A204.1 (cell line): Measurements from ENCODE around the gene SEPSECS.
A peak's percentile ranks its signal among the peaks of the same experiment; 100 is the strongest.

ENCODE experiments used
- FAIRE-seq: peaks from 2 replicates; lab custom pipeline; 2012; peaks lifted over from hg19 to GRCh38; lab: Jason Lieb, UNC

The SEPSECS gene

GRCh38 chr4:25159837-25160713 lies at the start of gene SEPSECS:
TSS of gene SEPSECS (minus strand) at chr4:25160449. CDS start at chr4:25160369, 80 bp downstream.
- FAIRE-seq = peak; percentile 98

- no peak for FAIRE-seq
Observed at GRCh38 chr4:25209702-25210101, 49.5 kb upstream of the SEPSECS start.

GRCh38 chr4:25207997-25208396 lies 47.7 kb upstream of the SEPSECS start:
- FAIRE-seq = no peak

GRCh38 chr4:25198713-25199112 lies 38.5 kb upstream of the SEPSECS start:
- no peak for FAIRE-seq

- no peak for FAIRE-seq
Observed at GRCh38 chr4:25190407-25190806, 30.2 kb upstream of the SEPSECS start.

- no peak for FAIRE-seq
Observed at GRCh38 chr4:25184056-25184455, 23.8 kb upstream of the SEPSECS start.

GRCh38 chr4:25182937-25183336 lies 22.7 kb upstream of the SEPSECS start:
- no peak for FAIRE-seq

GRCh38 chr4:25180524-25181131 lies 20.4 kb upstream of the SEPSECS start:
- peak; percentile 32 for FAIRE-seq

GRCh38 chr4:25178838-25179261 lies 18.6 kb upstream of the SEPSECS start:
- no peak for FAIRE-seq

- FAIRE-seq = no peak
Observed at GRCh38 chr4:25177147-25177546, 16.9 kb upstream of the SEPSECS start.

GRCh38 chr4:25174674-25175073 lies 14.4 kb upstream of the SEPSECS start:
- no peak for FAIRE-seq

- no peak for FAIRE-seq
Observed at GRCh38 chr4:25172961-25173915, 13.0 kb upstream of the SEPSECS start.

GRCh38 chr4:25171201-25171865 lies 11.1 kb upstream of the SEPSECS start:
- FAIRE-seq = no peak

GRCh38 chr4:25169446-25169845 lies 9.2 kb upstream of the SEPSECS start:
- no peak for FAIRE-seq

GRCh38 chr4:25165916-25166315 lies 5.7 kb upstream of the SEPSECS start:
- no peak for FAIRE-seq

GRCh38 chr4:25163196-25163595 lies 2.9 kb upstream of the SEPSECS start:
- FAIRE-seq = no peak

GRCh38 chr4:25162566-25162965 lies 2.3 kb upstream of the SEPSECS start:
- FAIRE-seq = no peak

- no peak for FAIRE-seq
Observed at GRCh38 chr4:25161593-25161950, 1.3 kb upstream of the SEPSECS start.

GRCh38 chr4:25160714-25161592 lies 704 bp upstream of the SEPSECS start:
- FAIRE-seq = no peak

GRCh38 chr4:25158817-25159216 lies 1.4 kb downstream of the SEPSECS start:
- FAIRE-seq = no peak

GRCh38 chr4:25157081-25157480 lies 3.2 kb downstream of the SEPSECS start:
- no peak for FAIRE-seq
